ENCODE results near the gene APC2. TPM values are rescaled to one million over a fixed set of nuclear protein-coding genes. Genes with fewer than 3 reads are reported as not detected.

Gene APC2
- total RNA-seq, 1 experiment from 2014 or later, result 11.9 TPM

DNA sequence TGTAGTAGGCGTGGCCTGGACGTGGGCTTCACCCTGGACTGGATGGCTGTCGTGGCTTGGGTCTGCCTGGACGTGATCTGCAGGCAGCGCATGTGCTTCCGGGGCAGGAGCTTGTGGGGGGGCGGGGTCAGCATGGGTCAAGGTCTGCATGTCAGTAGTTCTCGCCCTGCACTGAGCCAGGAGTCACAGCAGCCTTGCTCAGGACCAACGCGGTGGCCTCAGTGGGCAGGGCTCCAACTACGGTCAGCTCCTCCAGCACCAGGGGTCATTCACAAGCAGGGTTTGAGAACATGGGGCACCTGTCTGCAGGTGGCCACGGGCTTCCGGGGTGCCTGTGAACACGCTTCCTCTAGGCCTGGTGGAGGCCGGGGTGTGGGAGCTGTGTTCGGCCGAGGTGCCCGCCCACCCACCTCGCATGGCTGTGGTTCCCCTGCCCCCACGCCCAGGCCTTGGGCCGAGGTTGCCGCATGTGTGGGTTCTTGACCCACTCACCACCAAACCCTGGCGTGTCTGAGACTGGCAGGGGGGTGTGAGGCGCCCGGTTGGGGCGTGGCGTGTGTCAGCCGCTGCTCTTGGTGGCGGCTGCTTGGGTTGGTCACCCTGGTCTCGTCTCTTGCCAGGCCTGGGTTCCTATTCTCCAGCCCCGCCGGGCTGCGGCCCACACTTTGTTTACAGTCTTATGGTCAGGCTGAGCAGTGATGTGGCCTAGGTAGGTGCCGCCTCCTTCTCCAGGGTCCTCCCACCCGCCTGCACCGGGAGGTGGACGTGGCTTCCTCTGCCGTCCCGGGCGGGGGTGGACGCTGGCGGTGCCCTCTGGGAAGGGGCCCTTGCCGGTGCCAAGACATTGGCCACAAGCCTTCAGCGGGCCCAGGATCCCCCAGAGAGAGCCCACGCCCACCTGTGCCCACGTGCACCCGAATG, 16.5 kb upstream of the APC2 start:
- Histone ChIP-seq H3K4me3 (ENCODE audit: low read depth in 2 of 2, low read length in 2 of 2) (no peak overlapping the region), H3K27ac (ENCODE audit: low read length) (no peak overlapping the region), H3K36me3 (ENCODE audit: control insufficient read depth, insufficient read depth, low read length) (peaks cover 1% of the 10 kb centered on the region; the same call in 1 of the 2 replicates), H3K9me3 (ENCODE audit: control insufficient read depth, insufficient read depth, low read depth, low read length) (no peaks in the 10 kb centered on the region), H3K4me1 (ENCODE audit: control insufficient read depth, insufficient read depth, low read length) (0 out of 2 replicates have a peak, but pooled peaks cover 3% of the 10 kb centered on the region), H3K27me3 (ENCODE audit: control insufficient read depth, insufficient read depth, low read length) (no peaks in the 10 kb centered on the region)
- intact Hi-C loops (cut with micrococcal nuclease; ENCODE audit: unreplicated experiment), result no loop called here
- ATAC-seq (no peak), DNase-seq (ENCODE audit: low read depth, low spot score) (no peak)
- POLR2A ChIA-PET, result no interaction called here
- CTCF ChIA-PET, result no interaction called here
- no TSS peak for BruUV-seq (replicated peaks)
- TF ChIP-seq REST (IDR thresholded peaks at IDR 0.05; ENCODE audit: insufficient read depth in 1 of 2, low read depth in 2 of 2, low read length in 1 of 2) (no peak), SIN3A (IDR thresholded peaks at IDR 0.05; ENCODE audit: borderline replicate concordance, insufficient read depth, low read depth, low read length) (no peak), TCF7L2 (IDR thresholded peaks at IDR 0.05; ENCODE audit: low read depth, low read length) (no peak), POLR2AphosphoS5 (IDR thresholded peaks at IDR 0.05; ENCODE audit: low read depth, low read length) (no peak)
- TF ChIP-seq, protein P1, sequence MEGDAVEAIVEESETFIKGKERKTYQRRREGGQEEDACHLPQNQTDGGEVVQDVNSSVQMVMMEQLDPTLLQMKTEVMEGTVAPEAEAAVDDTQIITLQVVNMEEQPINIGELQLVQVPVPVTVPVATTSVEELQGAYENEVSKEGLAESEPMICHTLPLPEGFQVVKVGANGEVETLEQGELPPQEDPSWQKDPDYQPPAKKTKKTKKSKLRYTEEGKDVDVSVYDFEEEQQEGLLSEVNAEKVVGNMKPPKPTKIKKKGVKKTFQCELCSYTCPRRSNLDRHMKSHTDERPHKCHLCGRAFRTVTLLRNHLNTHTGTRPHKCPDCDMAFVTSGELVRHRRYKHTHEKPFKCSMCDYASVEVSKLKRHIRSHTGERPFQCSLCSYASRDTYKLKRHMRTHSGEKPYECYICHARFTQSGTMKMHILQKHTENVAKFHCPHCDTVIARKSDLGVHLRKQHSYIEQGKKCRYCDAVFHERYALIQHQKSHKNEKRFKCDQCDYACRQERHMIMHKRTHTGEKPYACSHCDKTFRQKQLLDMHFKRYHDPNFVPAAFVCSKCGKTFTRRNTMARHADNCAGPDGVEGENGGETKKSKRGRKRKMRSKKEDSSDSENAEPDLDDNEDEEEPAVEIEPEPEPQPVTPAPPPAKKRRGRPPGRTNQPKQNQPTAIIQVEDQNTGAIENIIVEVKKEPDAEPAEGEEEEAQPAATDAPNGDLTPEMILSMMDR (IDR thresholded peaks at IDR 0.05), result no peak
- in situ Hi-C loops (cut with HindIII; ENCODE audit: low pct_unique_long_range_greater_than_20kb, low sequenced_read_pairs), result no loop called here

- Histone ChIP-seq H3K36me3 (ENCODE audit: control insufficient read depth, insufficient read depth, low read length) (peaks cover 4% of the 10 kb centered on the region; the same call in 1 of the 2 replicates), H3K4me1 (ENCODE audit: control insufficient read depth, insufficient read depth, low read length) (0 out of 2 replicates have a peak, but pooled peaks cover 3% of the 10 kb centered on the region), H3K9me3 (ENCODE audit: control insufficient read depth, insufficient read depth, low read depth, low read length) (no peaks in the 10 kb centered on the region), H3K27ac (ENCODE audit: low read length) (no peak overlapping the region), H3K4me3 (ENCODE audit: low read depth in 2 of 2, low read length in 2 of 2) (no peak overlapping the region), H3K27me3 (ENCODE audit: control insufficient read depth, insufficient read depth, low read length) (no peaks in the 10 kb centered on the region)
- ATAC-seq, result no peak
- TF ChIP-seq SIN3A (IDR thresholded peaks at IDR 0.05; ENCODE audit: borderline replicate concordance, insufficient read depth, low read depth, low read length) (no peak), TCF7L2 (IDR thresholded peaks at IDR 0.05; ENCODE audit: low read depth, low read length) (no peak), REST (IDR thresholded peaks at IDR 0.05; ENCODE audit: insufficient read depth in 1 of 2, low read depth in 2 of 2, low read length in 1 of 2) (no peak), POLR2AphosphoS5 (IDR thresholded peaks at IDR 0.05; ENCODE audit: low read depth, low read length) (no peak)
- TF ChIP-seq, protein P1 (IDR thresholded peaks at IDR 0.05), result no peak
- BruUV-seq (replicated peaks), result no TSS peak
- in situ Hi-C loops (cut with HindIII; ENCODE audit: low pct_unique_long_range_greater_than_20kb, low sequenced_read_pairs), result no loop called here
- intact Hi-C loops (cut with micrococcal nuclease; ENCODE audit: unreplicated experiment), result no loop called here
- POLR2A ChIA-PET, result no interaction called here
- no peak for DNase-seq (ENCODE audit: low read depth, low spot score)
- CTCF ChIA-PET, result no interaction called here
Observed at GRCh38 chr19:1434040-1434366, 15.9 kb upstream of the APC2 start.

Measured in Panc1 (cell line).